Cardiac ventricle fibroblast (primary cell): ENCODE measurements around the gene FNBP1L. TPM values are rescaled to one million over a fixed set of nuclear protein-coding genes. Genes with fewer than 3 reads are reported as not detected.

ENCODE experiments used
- total RNA-seq: library from RNA; depleted of rRNA; stranded (reverse); fragments of >200 nt; gene quantifications from 2 replicates; pipeline ENCODE4 v1.2.3, GENCODE V29; 2015

FNBP1L gene
- total RNA-seq: 20.7 and 23.1 TPM in 2 replicates

DNA sequence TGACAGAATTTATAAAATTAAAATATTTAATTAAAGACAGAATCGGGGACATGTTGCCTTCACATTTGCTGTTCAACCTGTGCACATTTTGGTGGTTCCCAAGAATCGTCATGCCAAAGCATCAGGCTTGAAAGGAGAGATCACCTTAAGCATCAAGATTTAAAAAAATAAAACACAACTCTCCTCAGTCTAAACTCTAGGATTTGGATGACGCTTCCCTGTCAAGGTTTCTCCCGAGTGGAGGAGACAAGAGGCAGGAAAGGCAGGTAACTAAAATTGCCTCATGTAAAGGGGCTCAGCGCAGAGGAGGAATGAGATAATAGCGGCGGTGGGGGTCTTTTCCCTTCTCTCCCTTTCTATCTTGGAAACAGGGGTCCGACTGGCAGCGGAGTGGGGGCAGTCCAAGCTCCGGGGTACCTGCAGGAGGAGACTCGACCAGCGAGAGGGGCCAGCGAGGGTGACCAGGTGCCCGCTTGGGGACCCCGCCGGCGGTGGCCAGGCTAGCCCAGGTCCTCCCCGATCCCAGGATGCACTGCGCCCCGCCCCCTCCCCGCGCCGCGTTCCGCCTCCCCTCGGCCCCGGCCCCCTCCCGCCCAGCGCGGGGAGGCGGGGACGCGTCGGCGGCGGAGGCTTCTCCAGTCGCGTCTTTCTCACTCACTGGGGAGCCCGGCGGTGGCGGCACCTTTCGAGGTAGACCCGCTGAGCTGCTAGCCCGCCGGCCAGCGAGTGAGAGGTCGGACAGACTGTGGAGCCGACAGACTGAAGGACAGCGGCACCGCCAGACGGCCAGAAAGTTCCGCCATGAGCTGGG lies at the start of gene FNBP1L:
FNBP1L (plus strand) TSS at position 638 of the 811 bp plus-strand sequence; CDS start at position 802, 164 bp downstream.

Other genes with a start within 250 kb of the FNBP1L start
- 26.1 and 34.9 TPM in 2 replicates for gene DR1, start 102.2 kb upstream of the FNBP1L start, total RNA-seq
- gene BCAR3, start 233.7 kb downstream of the FNBP1L start, total RNA-seq: 27.4 and 28.4 TPM in 2 replicates